Measurements from ENCODE around the gene MBOAT1.
A peak's percentile ranks its signal among the peaks of the same experiment; 100 is the strongest.
"Not testable (repeated sequence)": the region's sequence is repeated elsewhere in the genome, so short reads cannot be mapped to it uniquely, and the experiment has no call there.

The MBOAT1 gene

DNA sequence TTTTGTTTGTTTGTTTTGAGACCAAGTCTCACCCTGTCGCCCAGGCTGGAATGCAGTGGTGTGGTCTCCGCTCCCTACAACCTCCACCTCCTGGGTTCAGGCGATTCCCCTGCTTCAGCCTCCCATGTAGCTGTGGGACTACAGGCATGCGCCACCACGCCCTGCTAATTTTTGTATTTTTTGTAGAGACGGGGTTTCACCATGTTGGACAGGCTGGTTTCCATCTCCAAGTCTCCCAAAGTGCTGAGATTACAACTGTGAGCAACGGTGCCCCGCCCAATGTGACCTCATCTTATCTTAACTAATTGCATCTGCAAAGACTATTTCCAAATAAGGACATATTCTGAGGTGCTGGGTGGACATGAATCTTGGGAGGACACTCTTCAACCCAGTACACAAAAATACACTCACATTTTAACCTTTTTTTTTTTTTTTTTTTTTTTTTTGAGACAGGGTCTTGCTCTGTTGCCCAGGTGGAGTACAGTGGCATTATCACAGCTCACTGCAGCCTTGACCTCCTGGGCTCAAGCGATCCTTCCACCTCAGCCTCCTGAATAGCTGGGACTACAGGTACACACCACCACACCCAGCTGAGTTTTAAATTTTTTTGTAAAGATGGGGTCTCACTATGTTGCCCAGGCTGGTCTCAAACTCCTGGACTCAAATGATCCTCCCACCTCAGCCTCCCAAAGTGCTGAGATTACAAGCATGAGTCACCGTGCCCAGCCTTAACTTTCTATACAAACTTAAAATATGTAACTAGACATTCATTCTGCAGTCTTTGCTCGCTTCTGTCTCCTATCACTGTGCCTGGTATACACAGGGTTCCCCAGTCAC lies 72.9 kb downstream of the MBOAT1 start:
- DNase-seq, result not testable (repeated sequence)

DNA sequence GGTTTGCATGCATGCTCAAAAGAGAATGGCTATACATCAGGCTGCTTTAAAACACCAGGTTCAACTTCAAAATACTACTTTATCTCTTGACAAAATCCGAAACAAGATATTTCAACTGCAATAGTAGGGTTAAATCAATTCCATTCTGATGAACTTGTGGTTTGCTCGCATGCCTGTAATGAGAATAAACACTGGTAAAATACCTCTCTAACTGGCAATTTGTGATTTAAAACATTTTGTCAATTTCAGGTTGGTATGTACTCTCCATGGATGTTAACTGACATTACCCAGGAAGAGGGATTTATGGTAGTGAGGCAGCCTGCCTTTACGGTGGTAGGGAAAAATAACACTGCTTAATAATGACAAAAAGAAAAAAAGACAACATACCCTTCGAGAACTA lies 74.4 kb downstream of the MBOAT1 start:
- DNase-seq, result no peak

DNA sequence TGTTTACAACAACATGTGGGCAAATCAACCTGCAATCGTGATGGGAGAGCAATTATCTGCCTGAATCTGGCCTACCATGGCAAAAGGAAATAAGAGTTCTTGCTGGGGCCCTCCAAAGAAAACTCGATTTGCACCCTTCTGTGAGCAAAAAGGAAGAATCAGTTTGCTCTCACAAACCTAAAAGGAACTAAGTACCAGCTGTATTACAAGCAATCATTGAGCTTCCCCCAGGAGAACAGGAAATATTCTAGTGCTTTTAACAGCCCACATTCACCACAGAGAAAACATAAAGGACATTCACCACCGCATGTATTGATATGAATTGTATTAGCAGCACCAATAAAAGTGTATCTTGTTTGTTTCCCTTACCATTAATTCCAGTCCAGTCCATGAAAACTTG lies 75.0 kb downstream of the MBOAT1 start:
- DNase-seq, result no peak

DNA sequence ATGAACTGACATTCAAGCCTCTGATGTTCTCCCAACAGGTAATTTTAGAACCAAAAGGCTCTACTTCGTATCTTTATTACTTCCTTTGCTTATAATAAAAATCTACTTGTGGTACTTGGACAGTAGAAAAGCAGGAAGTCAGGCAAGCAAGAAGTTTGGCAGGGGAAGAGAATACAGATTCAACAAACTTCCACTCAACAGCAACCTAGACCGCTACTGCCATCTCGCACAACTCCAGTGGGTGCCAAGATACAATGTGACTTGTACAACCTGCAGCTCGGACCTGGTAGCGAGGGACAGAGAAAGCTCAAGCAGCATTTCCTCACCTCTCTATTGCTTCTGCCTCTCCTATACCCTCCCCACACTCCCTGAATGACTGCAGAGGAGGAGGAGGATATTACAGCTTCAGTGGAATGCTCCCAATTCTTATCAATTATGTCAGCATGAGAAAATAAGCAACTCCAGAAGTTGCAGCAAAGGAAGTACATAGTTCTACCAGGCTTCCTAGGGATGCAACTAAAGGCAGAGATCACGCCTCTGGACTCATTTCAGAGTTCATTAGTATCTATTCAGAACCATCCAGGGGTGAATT lies 76.5 kb downstream of the MBOAT1 start:
- no peak for DNase-seq

DNA sequence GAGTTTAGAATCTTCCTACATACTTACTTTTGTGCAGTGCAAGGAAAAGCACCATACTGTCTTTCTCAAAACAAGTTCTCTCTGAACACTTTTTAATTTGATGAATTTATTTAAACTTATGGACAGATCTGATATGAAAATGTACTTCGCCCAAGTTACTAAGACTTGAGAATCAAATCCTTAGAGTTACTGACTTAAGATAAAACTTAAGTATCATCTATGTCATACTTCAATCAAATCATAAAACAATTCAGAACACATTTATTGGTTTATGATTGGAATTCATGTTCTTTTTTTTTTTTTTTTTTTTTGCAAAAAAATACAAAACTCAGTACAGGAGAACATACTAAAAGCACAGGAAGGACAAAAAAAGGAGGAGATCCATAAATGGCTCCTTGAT lies 77.7 kb downstream of the MBOAT1 start:
- DNase-seq, result no peak

DNA sequence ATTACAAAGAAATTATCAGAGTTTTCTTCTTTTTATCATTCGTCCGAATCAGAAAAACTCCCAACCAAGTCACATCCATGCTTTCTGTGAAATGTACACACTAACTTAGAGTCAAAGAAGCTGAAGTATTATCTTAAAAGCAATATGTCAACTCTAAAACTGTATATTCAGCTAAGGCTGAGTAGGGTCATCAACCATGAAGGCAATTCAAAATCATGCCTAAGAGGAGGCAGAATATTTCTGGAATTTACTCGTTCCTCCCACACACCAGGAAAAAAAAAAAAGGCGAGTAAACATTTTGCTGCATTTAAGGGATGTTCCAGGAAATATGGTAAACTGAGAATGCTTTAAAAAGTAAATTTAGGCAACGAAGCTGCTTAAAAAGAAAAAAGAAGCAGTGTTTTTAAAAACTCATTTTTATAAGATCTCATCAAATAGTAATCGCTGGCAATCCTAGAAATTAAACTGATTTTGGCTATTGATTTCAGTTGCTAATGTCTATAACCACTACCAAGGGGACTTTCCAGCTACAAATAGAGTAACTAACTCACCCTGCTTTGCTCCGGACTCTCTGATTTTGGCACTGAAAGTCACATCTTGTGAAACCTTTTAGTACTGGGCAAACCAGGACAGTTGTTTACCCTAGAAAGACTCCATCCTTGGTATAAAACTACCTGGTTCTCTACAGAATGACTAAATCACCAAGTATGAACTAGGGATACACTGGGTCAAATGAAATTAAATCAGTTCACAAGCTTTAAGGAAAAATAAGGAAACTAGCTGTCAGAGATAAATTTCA lies 82.8 kb downstream of the MBOAT1 start:
- no peak for DNase-seq

GRCh38 chr6:20128018-20128417 lies 84.3 kb downstream of the MBOAT1 start:
- DNase-seq, result no peak

GRCh38 chr6:20126789-20127653 lies 85.2 kb downstream of the MBOAT1 start:
- peak in 45 of 58 donors; percentile 0 to 71 (median 21) for DNase-seq

DNA sequence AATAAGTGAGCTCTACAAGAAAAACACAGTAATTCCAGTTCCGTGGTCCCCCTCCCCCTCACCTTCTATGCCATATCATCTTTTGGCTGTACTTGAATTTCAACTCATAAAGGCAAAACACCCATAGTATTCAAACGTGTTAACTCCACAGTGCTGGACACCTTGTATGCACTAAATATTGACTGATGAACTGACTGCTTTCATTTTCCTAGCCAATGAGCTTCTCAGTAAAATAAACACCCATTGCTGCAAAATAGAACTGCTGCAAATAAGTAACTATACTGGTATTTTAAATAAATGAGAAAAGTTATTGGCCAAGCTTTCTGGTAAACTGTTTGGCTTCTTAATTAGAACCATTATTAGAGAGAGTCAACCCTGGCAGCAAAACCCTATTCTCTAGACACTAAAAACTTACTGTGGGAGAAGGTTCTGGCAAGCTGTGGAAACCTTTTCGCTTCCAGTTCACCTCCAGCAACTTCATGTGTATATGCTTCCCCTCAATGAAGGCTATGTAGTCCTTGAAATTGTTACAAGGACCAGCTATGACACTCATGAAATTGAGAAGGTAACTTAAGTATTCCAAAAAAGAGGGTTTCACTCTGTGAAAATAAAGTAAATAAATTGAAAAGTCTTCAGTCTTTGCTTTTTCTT lies 86.0 kb downstream of the MBOAT1 start:
- no peak for DNase-seq

GRCh38 chr6:20124545-20124944 lies 87.7 kb downstream of the MBOAT1 start:
- DNase-seq, result no peak

GRCh38 chr6:20119485-20119884 lies 92.8 kb downstream of the MBOAT1 start:
- no peak for DNase-seq

GRCh38 chr6:20118892-20119291 lies 93.4 kb downstream of the MBOAT1 start:
- DNase-seq, result no peak

- DNase-seq, result no peak
Observed at GRCh38 chr6:20117474-20117873, 94.8 kb downstream of the MBOAT1 start.

- no peak for DNase-seq
Observed at GRCh38 chr6:20116792-20117191, 95.5 kb downstream of the MBOAT1 start.

- no peak for DNase-seq
Observed at GRCh38 chr6:20115246-20115980, 96.9 kb downstream of the MBOAT1 start.

DNA sequence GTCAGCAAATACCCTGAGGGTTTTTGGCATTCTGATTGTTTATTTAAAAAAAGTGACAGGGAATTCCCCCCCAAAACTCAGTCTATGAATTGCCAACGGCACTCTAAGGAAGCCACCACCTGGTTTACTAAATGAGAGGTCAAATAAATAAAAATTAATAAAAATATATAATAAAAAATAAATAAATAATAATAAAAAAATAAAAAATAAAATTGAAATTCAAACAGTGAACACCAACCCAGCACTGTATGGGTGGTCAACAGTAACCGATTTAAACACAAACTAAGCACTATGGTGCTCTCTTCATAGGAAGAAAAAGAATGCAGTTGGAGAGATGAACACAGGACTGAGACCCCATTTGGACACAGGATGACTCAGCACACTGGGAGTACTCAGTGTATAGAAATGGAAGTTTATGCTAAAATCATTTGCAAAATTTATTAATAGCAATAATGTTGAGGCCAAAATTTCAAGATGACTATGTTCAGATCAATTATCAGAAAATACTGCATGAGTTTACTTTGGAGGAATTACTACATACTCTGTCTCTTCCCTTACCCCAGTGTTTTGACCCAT lies 98.5 kb downstream of the MBOAT1 start:
- no peak for DNase-seq

DNA sequence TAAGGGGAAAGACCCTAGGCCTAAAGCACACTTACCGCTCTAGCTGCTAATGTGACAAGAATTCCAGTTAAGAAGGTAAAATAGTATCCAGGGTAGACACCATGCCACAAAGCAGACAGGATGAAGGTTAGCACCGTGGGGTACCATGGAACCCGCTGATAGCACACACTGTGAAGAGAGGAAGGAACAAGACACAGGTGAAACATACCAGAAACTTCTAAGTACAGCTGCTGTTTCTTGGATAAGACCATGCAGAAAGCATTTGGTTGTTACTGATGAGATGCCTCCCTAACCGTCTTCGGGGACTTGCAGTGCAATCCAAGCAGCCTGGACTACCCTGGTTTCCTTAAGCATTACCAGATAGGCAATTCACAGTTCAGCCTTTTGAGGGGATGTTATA lies 99.4 kb downstream of the MBOAT1 start:
- DNase-seq, result no peak

DNA sequence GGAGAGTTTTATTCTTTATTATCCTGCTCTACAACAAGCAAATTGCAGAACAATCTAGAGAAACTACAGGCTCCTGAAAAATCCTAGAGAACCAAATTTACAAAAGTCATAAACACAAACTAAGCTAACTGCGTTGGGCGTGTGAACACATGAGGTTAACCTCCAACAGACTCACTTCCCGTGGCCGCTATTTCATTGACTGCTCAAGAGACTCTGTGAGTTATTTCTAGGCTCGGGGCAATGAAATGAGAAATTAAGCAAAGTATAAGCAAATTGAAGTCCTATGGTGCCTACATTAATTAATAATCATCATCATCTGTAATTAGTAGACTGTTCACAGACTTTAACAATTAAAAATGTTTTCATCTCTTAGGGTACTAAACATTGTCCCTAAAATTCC lies 100.0 kb downstream of the MBOAT1 start:
- DNase-seq, result no peak

DNA sequence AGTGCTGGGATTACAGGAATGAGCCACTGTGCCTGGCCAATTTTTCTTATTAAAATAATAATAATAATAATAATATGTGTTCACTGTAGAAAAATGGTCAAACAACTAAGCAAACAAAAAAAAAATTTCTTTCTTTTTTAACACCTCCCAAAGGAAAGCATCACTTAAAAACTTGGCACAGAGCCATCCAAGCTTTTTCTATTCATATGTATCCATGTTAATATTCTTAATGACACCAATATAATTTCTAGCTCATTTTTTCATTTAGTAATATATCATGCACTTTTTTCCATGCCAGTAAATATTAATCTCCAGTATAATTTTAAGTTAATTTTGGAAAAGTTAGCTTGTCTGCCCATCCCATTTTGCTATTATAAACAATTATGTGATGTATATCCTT lies 101.8 kb downstream of the MBOAT1 start:
- DNase-seq, result no peak

DNA sequence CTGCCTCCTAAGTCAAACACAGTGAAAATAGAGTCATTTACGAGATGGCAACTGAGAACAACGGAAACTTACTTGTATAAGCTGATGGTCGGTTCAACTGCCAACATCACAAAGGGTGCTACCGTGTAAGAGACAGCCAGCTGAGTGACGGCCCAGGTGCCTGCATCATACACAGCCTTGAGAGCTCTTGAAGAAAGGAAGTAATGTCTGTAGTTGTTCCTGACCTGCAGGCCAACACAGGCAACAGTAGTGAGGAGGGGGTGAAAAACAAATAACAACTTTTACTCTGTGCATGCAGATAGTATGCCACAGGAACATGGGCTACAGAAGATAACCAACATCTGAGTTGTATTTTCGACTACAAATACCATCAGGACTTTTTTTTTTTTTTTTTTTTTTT lies 102.7 kb downstream of the MBOAT1 start:
- no peak for DNase-seq
